ENCODE results near the gene QKI. TPM values are rescaled to one million over a fixed set of nuclear protein-coding genes. Genes with fewer than 3 reads are reported as not detected.

QKI gene
- total and polyA plus RNA-seq, 2 donors (not counting 1 experiment from before 2014, with no cell fraction given), result 129 to 224 TPM

GRCh38 chr6:163494279-163494727 is 79.8 kb downstream of the QKI start:
- H3K9me3 ChIP-seq (ENCODE audit: control insufficient read depth, insufficient read depth, low read depth, low read length), result no peaks in the 10 kb centered on the region
- H2AFZ ChIP-seq (ENCODE audit: low read length), result no peak overlapping the region
- peaks cover 92% of the 10 kb centered on the region for H3K79me2 ChIP-seq (ENCODE audit: control insufficient read depth, insufficient read depth, low read length)
- no peak for TF ChIP-seq EZH2 (IDR thresholded peaks at IDR 0.05; ENCODE audit: low read length, missing control alignments)
- TF ChIP-seq, protein P1, sequence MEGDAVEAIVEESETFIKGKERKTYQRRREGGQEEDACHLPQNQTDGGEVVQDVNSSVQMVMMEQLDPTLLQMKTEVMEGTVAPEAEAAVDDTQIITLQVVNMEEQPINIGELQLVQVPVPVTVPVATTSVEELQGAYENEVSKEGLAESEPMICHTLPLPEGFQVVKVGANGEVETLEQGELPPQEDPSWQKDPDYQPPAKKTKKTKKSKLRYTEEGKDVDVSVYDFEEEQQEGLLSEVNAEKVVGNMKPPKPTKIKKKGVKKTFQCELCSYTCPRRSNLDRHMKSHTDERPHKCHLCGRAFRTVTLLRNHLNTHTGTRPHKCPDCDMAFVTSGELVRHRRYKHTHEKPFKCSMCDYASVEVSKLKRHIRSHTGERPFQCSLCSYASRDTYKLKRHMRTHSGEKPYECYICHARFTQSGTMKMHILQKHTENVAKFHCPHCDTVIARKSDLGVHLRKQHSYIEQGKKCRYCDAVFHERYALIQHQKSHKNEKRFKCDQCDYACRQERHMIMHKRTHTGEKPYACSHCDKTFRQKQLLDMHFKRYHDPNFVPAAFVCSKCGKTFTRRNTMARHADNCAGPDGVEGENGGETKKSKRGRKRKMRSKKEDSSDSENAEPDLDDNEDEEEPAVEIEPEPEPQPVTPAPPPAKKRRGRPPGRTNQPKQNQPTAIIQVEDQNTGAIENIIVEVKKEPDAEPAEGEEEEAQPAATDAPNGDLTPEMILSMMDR (conservative IDR thresholded peaks at IDR 0.05 in 1 of 2, IDR thresholded peaks at IDR 0.05 in 1 of 2; ENCODE audit: low read depth in 1 of 2, low read length in 2 of 2), result no peak
- DNase-seq (ENCODE audit: low read depth in 2 of 2), result peak in 1 of 2 donors; percentile 32
- no peak overlapping the region for H3K27ac ChIP-seq (ENCODE audit: insufficient read depth, low read length)
- H4K20me1 ChIP-seq (ENCODE audit: control insufficient read depth, extremely low read depth, insufficient read depth, low read length), result peaks cover 3% of the 10 kb centered on the region
- H3K36me3 ChIP-seq (ENCODE audit: control insufficient read depth, insufficient read depth, low read length), result no peaks in the 10 kb centered on the region
- H3K27me3 ChIP-seq (ENCODE audit: control insufficient read depth, insufficient read depth, low read length), result no peaks in the 10 kb centered on the region
- H3K4me2 ChIP-seq (ENCODE audit: extremely low read depth, insufficient read depth, low read length), result no peak overlapping the region
- no peak overlapping the region for H3K9ac ChIP-seq (ENCODE audit: insufficient read depth, low read length)
- H3K4me1 ChIP-seq (ENCODE audit: control insufficient read depth, extremely low read depth, insufficient read depth, low read length), result peaks cover 4% of the 10 kb centered on the region
- no peak overlapping the region for H3K4me3 ChIP-seq (replicated peaks in 1 of 4; ENCODE audit: control extremely low read depth in 1 of 4, insufficient read depth in 1 of 4, low read depth in 3 of 4, low read length in 4 of 4)

DNA sequence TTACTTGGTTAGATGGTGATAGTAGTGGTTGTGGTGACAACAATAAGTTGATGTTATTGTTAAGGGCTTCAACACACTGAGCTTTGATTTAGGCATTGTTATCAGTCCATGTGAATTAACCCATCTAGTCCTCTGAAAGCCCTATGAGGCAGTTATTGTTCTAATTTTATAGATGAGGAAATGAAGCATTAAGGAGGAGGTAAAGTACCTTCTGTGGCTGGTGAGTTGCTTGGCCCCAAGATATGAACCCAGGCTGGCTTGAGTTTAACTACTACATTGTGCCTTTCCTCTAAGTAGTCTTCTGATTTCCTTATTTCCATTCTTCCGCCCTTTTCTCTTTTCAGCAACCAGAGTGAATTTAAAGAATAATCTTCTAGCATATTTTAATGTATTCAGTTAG is 81.7 kb downstream of the QKI start:
- H3K9me3 ChIP-seq (ENCODE audit: control insufficient read depth, insufficient read depth, low read depth, low read length), result no peaks in the 10 kb centered on the region
- no peaks in the 10 kb centered on the region for H3K4me1 ChIP-seq (ENCODE audit: control insufficient read depth, extremely low read depth, insufficient read depth, low read length)
- TF ChIP-seq EZH2 (IDR thresholded peaks at IDR 0.05; ENCODE audit: low read length, missing control alignments), result no peak
- TF ChIP-seq, protein P1 (conservative IDR thresholded peaks at IDR 0.05 in 1 of 2, IDR thresholded peaks at IDR 0.05 in 1 of 2; ENCODE audit: low read depth in 1 of 2, low read length in 2 of 2), result no peak
- H4K20me1 ChIP-seq (ENCODE audit: control insufficient read depth, extremely low read depth, insufficient read depth, low read length), result peaks cover 3% of the 10 kb centered on the region
- H2AFZ ChIP-seq (ENCODE audit: low read length), result no peak overlapping the region
- H3K27ac ChIP-seq (ENCODE audit: insufficient read depth, low read length), result no peak overlapping the region
- peaks cover 88% of the 10 kb centered on the region for H3K79me2 ChIP-seq (ENCODE audit: control insufficient read depth, insufficient read depth, low read length)
- no peak overlapping the region for H3K4me2 ChIP-seq (ENCODE audit: extremely low read depth, insufficient read depth, low read length)
- no peaks in the 10 kb centered on the region for H3K27me3 ChIP-seq (ENCODE audit: control insufficient read depth, insufficient read depth, low read length)
- DNase-seq (ENCODE audit: low read depth in 2 of 2), result no peak
- H3K4me3 ChIP-seq (replicated peaks in 1 of 4; ENCODE audit: control extremely low read depth in 1 of 4, insufficient read depth in 1 of 4, low read depth in 3 of 4, low read length in 4 of 4), result no peak overlapping the region
- no peak overlapping the region for H3K9ac ChIP-seq (ENCODE audit: insufficient read depth, low read length)
- no peaks in the 10 kb centered on the region for H3K36me3 ChIP-seq (ENCODE audit: control insufficient read depth, insufficient read depth, low read length)

DNA sequence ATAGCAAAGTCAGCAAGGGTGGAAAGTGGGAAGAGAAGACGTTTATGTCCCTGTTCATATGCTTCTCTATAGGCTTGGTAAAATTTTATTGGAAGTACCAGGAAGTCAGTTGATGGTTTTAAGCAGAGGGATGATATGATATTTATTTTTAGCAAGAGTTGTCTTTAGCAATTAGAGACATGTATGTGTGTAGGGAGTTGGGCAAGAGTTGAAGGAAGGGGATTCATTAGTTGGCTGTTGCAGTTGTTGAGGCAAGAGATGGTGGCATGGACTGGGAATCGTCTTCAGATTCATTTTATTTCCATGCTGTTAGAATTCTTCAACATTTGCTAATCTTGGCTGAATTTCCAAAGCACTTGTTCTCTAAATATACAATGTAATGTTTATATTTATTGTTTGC is 85.6 kb downstream of the QKI start:
- no peaks in the 10 kb centered on the region for H3K4me1 ChIP-seq (ENCODE audit: control insufficient read depth, extremely low read depth, insufficient read depth, low read length)
- H3K36me3 ChIP-seq (ENCODE audit: control insufficient read depth, insufficient read depth, low read length), result no peaks in the 10 kb centered on the region
- H3K4me3 ChIP-seq (replicated peaks in 1 of 4; ENCODE audit: control extremely low read depth in 1 of 4, insufficient read depth in 1 of 4, low read depth in 3 of 4, low read length in 4 of 4), result no peak overlapping the region
- TF ChIP-seq, protein P1 (conservative IDR thresholded peaks at IDR 0.05 in 1 of 2, IDR thresholded peaks at IDR 0.05 in 1 of 2; ENCODE audit: low read depth in 1 of 2, low read length in 2 of 2), result no peak
- no peak for TF ChIP-seq EZH2 (IDR thresholded peaks at IDR 0.05; ENCODE audit: low read length, missing control alignments)
- peaks cover 91% of the 10 kb centered on the region for H3K79me2 ChIP-seq (ENCODE audit: control insufficient read depth, insufficient read depth, low read length)
- H3K4me2 ChIP-seq (ENCODE audit: extremely low read depth, insufficient read depth, low read length), result no peak overlapping the region
- H3K9me3 ChIP-seq (ENCODE audit: control insufficient read depth, insufficient read depth, low read depth, low read length), result no peaks in the 10 kb centered on the region
- no peak overlapping the region for H3K27ac ChIP-seq (ENCODE audit: insufficient read depth, low read length)
- no peak overlapping the region for H3K9ac ChIP-seq (ENCODE audit: insufficient read depth, low read length)
- H2AFZ ChIP-seq (ENCODE audit: low read length), result no peak overlapping the region
- no peaks in the 10 kb centered on the region for H3K27me3 ChIP-seq (ENCODE audit: control insufficient read depth, insufficient read depth, low read length)
- peak in 1 of 2 donors; percentile 14 for DNase-seq (ENCODE audit: low read depth in 2 of 2)
- H4K20me1 ChIP-seq (ENCODE audit: control insufficient read depth, extremely low read depth, insufficient read depth, low read length), result peaks cover 3% of the 10 kb centered on the region
